Esophagus (tissue), 2 donors: ENCODE results near the gene LIN28B. TPM values are rescaled to one million over a fixed set of nuclear protein-coding genes. Genes with fewer than 3 reads are reported as not detected.

Experiments
- H3K27ac ChIP-seq, 2 donors: one replicate each; pipeline ENCODE4 v1.5.1; 2013; ENCODE audit warnings: low read depth in 2 of 2, mild to moderate bottlenecking in 2 of 2, inconsistent platforms in 1 of 2, low read length in 1 of 2, moderate library complexity in 1 of 2
- H3K27me3 ChIP-seq, 2 donors: one replicate each; pipeline ENCODE4 v1.6.1; 2013; ENCODE audit warnings: low read length in 2 of 2, control low read depth in 1 of 2, mild to moderate bottlenecking in 1 of 2; ENCODE audit not compliant: insufficient read depth in 2 of 2, control insufficient read depth in 1 of 2
- H3K36me3 ChIP-seq, 2 donors: one replicate each; pipeline ENCODE4 v1.6.1; 2013; ENCODE audit warnings: low read length in 1 of 2; ENCODE audit not compliant: control insufficient read depth in 2 of 2, insufficient read depth in 2 of 2
- H3K4me1 ChIP-seq, 2 donors: one replicate each; pipeline ENCODE4 v1.6.1; 2013; ENCODE audit warnings: low read length in 1 of 2; ENCODE audit not compliant: control insufficient read depth in 2 of 2, insufficient read depth in 2 of 2
- H3K4me3 ChIP-seq, 2 donors: one replicate each; pipeline ENCODE4 v1.5.1; 2013; ENCODE audit warnings: low read length in 2 of 2, mild to moderate bottlenecking in 2 of 2, low read depth in 1 of 2, moderate library complexity in 1 of 2
- H3K9me3 ChIP-seq, 2 donors: one replicate each; pipeline ENCODE4 v1.6.1; 2013; ENCODE audit warnings: mild to moderate bottlenecking in 2 of 2, low read depth in 1 of 2, low read length in 1 of 2, moderate library complexity in 1 of 2; ENCODE audit not compliant: control insufficient read depth in 2 of 2, insufficient read depth in 1 of 2
- WGBS, 2 donors: extraction: QIAGEN DNeasy Blood & Tissue Kit; methylation state at CpG; one replicate each; pipeline ENCODE4 v1.1.7; 2013; 5-methylcytosine and 5-hydroxymethylcytosine counted together
- polyA plus RNA-seq, 2 donors: library from polyadenylated mRNA; stranded (reverse); fragments of 200-250 nt; gene quantifications; one replicate each; pipeline ENCODE4 v1.2.3, GENCODE V29; 2013
- donor health status: healthy with polysubstance abuse.
- donor health status: Bipolar disorder and iron deficiency.

LIN28B gene
- polyA plus RNA-seq, 2 donors, result not detected

DNA sequence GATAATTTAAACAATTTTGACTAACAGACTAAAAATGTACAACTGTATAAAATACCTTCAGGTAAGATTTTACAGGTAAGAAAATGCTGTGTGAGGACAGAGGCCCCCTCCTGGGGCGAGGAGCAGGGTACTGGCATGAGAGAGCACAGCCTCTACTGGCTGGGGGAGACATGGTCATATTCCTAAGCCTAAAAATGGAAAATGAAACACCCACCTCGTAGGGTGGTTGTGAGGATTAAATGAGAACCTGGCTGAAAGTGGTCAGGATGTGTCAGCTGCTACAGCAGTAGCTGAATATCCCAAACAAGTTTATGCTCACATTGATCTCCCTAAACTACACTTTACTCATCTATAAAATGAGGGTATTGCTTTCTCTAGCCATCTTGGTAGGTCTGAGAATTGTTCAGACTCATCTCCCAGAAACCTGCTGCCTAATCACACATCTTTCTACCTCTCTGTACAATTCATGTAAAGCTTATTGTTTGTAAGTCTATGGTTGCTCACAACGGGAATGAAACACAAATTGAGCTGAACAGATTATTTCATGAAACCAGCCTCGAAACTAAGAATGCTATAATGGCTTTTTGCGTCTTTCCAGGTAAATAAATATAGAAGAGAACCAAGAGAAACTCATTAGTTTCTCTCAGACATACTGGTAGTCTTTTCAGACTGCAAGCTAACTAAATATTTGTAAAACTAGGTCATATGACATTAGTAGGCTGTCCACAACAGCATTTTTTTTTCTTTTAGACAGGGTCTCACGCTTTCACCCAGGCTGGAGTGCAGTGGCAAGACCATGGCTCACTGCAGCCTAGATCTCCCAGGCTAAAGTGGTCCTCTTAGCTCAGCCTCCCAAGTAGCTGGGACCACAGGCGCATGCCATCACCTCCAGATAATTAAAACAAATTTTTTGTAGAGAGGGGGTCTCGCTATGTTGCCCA is 153.3 kb downstream of the LIN28B start:
- Histone ChIP-seq H3K27me3 (no peaks in the 10 kb centered on the region), H3K4me3 (no peak overlapping the region), H3K36me3 (no peaks in the 10 kb centered on the region), H3K9me3 (no peaks in the 10 kb centered on the region), H3K27ac (no peak overlapping the region), H3K4me1 (peaks cover 0 to 2% of the 10 kb centered on the region in 2 donors)
- WGBS, 2 donors, result 61 to 64% methylated on average over 8 of the region's 8 CpGs

DNA sequence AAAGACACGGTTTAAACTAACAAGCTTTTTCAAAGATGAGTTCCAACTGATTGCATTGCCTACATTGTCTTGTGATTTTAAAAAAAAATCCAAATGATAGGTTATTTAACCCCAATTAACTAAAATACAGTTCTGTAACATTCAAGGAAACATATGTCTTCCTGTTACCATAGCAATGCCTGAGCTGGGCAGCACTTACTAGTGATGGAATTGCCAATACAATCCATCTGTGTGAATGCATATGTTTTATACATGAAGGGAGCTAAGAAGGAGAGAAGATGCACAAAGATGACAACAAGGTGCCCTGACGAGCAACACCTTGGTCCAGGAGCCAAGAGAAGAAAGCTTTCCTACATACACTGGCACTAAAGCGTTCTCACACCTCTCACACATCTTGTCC is 154.2 kb downstream of the LIN28B start:
- Histone ChIP-seq H3K27ac (no peak overlapping the region), H3K4me3 (no peak overlapping the region), H3K9me3 (no peaks in the 10 kb centered on the region), H3K4me1 (peaks cover 0 to 2% of the 10 kb centered on the region in 2 donors), H3K27me3 (no peaks in the 10 kb centered on the region), H3K36me3 (no peaks in the 10 kb centered on the region)
- 83 to 86% methylated on average over 3 of the region's 3 CpGs for WGBS, 2 donors

DNA sequence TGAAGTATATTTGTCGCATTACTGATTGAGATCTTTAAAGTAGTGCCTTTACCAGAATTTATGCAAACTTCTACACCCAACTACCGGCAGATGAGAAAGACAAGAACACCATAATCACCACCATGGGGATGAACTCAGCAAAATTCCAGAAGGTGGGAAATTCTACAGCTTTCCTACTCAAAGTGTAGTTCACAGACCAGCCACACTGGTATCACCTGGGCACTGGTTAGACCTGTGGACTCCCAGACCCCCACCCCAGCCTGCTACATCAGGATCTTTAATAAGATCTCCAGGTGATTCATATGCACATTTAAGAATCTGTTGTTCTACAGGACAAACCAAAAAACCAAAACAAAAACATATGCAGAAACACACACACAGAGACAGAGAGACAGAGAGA is 155.0 kb downstream of the LIN28B start:
- no peaks in the 10 kb centered on the region for H3K36me3 ChIP-seq
- no peak overlapping the region for H3K4me3 ChIP-seq
- H3K9me3 ChIP-seq, result no peaks in the 10 kb centered on the region
- H3K27me3 ChIP-seq, result no peaks in the 10 kb centered on the region
- WGBS, 2 donors, result 90 to 94% methylated on average over 2 of the region's 2 CpGs
- no peak overlapping the region for H3K27ac ChIP-seq
- peaks cover 0 to 2% of the 10 kb centered on the region in 2 donors for H3K4me1 ChIP-seq

- H3K27me3 ChIP-seq, result no peaks in the 10 kb centered on the region
- no peak overlapping the region for H3K4me3 ChIP-seq
- no peak overlapping the region for H3K27ac ChIP-seq
- WGBS, 2 donors, result 90 to 91% methylated on average over 1 of the region's 1 CpG
- H3K36me3 ChIP-seq, result no peaks in the 10 kb centered on the region
- H3K9me3 ChIP-seq, result no peaks in the 10 kb centered on the region
- peaks cover 0 to 2% of the 10 kb centered on the region in 2 donors for H3K4me1 ChIP-seq
Observed at GRCh38 chr6:105112577-105112976, 155.7 kb downstream of the LIN28B start.

- H3K27me3 ChIP-seq, result no peaks in the 10 kb centered on the region
- no peak overlapping the region for H3K27ac ChIP-seq
- H3K4me1 ChIP-seq, result peaks cover 0 to 2% of the 10 kb centered on the region in 2 donors
- H3K9me3 ChIP-seq, result no peaks in the 10 kb centered on the region
- no peak overlapping the region for H3K4me3 ChIP-seq
- WGBS, 2 donors, result 57 to 64% methylated on average over 6 of the region's 6 CpGs
- H3K36me3 ChIP-seq, result no peaks in the 10 kb centered on the region
Observed at GRCh38 chr6:105113422-105113821, 156.5 kb downstream of the LIN28B start.

DNA sequence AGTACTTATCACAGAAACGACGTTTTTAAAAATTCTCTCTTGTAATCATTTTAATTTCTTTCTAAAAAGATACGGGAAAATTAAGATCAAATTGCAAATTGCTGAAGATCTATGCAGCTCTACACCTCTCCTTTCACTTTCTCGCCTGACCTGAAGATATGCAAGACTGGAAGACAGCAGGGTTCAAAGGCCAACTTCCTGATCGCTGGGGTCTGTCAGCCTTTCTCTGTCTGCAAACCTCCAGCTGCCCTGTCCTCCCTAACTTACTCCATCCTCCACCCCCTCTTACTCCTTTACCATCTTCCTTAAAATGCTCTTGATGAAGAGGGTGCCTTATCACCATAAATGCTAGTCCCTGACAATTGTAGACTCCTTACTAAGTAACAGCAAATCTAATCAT is 159.2 kb downstream of the LIN28B start:
- 74 to 81% methylated on average over 5 of the region's 5 CpGs for WGBS, 2 donors
- no peaks in the 10 kb centered on the region for H3K9me3 ChIP-seq
- H3K4me3 ChIP-seq, result no peak overlapping the region
- H3K27ac ChIP-seq, result no peak overlapping the region
- H3K36me3 ChIP-seq, result no peaks in the 10 kb centered on the region
- no peaks in the 10 kb centered on the region for H3K27me3 ChIP-seq
- H3K4me1 ChIP-seq, result peaks cover 0 to 2% of the 10 kb centered on the region in 2 donors

GRCh38 chr6:105120570-105120969 is 163.7 kb downstream of the LIN28B start:
- Histone ChIP-seq H3K27me3 (no peaks in the 10 kb centered on the region), H3K27ac (no peak overlapping the region), H3K4me3 (no peak overlapping the region), H3K36me3 (no peaks in the 10 kb centered on the region), H3K4me1 (no peaks in the 10 kb centered on the region), H3K9me3 (no peaks in the 10 kb centered on the region)
- 80 to 82% methylated on average over 5 of the region's 5 CpGs for WGBS, 2 donors

- Histone ChIP-seq H3K27me3 (no peaks in the 10 kb centered on the region), H3K4me3 (no peak overlapping the region), H3K36me3 (no peaks in the 10 kb centered on the region), H3K9me3 (no peaks in the 10 kb centered on the region), H3K27ac (no peak overlapping the region), H3K4me1 (no peaks in the 10 kb centered on the region)
- WGBS, 2 donors, result 64 to 76% methylated on average over 3 of the region's 3 CpGs
Observed at GRCh38 chr6:105121981-105122380, 165.1 kb downstream of the LIN28B start.

GRCh38 chr6:105122717-105123116 is 165.8 kb downstream of the LIN28B start:
- Histone ChIP-seq H3K36me3 (no peaks in the 10 kb centered on the region), H3K27me3 (no peaks in the 10 kb centered on the region), H3K9me3 (no peaks in the 10 kb centered on the region), H3K4me1 (no peaks in the 10 kb centered on the region), H3K27ac (no peak overlapping the region), H3K4me3 (no peak overlapping the region)
- WGBS, 2 donors, result 69 to 72% methylated on average over 6 of the region's 6 CpGs
